HL-60 (cell line): Measurements from ENCODE around the gene OSBPL10.

ENCODE experiments used
- CTCF ChIP-seq: IDR thresholded peaks from one replicate; pipeline ENCODE4 v1.5.1; 2011; ENCODE audit warnings: low read length, control low read depth, inconsistent platforms; ENCODE audit not compliant: insufficient read depth
- POLR2AphosphoS5 ChIP-seq: IDR thresholded peaks from 2 replicates; pipeline ENCODE4 v1.6.1; 2012; ENCODE audit warnings: low read depth
- REST ChIP-seq: IDR thresholded peaks from 2 replicates; pipeline ENCODE4 v1.6.1; 2012; ENCODE audit warnings: low read depth; ENCODE audit not compliant: insufficient replicate concordance

- no peak for TF ChIP-seq CTCF
- TF ChIP-seq REST, result no peak
- TF ChIP-seq POLR2AphosphoS5, result no peak
Measured at GRCh38 chr3:31625358-31625757, 355.7 kb downstream of the OSBPL10 start.
